ENCODE results near the gene SCUBE3. TPM values are rescaled to one million over a fixed set of nuclear protein-coding genes. Genes with fewer than 3 reads are reported as not detected.

The SCUBE3 gene
- total and polyA plus RNA-seq, 2 of the 8 experiments (the other 6 are each of a cell fraction or from before 2014, with no cell fraction given): 0.80 to 1.0 TPM

GRCh38 chr6:35259948-35260590 lies 46.3 kb downstream of the SCUBE3 start:
- Histone ChIP-seq H3K36me3 (ENCODE audit: control insufficient read depth in 2 of 4, insufficient read depth in 4 of 4, low read length in 3 of 4) (no peaks in the 10 kb centered on the region), H3K23ac (ENCODE audit: insufficient read length) (no peak overlapping the region), H4K5ac (ENCODE audit: insufficient read length, low read depth, low read length) (peak overlapping the region; percentile 76), H3K14ac (ENCODE audit: insufficient read length) (no peak overlapping the region), H2BK15ac (ENCODE audit: low read length) (peak overlapping the region; percentile 92; the same call in 1 of the 2 replicates), H2BK5ac (ENCODE audit: low read depth, low read length) (peak overlapping the region; percentile 97), H3K4me1 (replicated peaks in 1 of 4; ENCODE audit: control insufficient read depth in 3 of 4, insufficient read depth in 4 of 4, low read length in 3 of 4) (peaks cover 0 to 10% (median 0%) of the 10 kb centered on the region in 4 experiments; a peak in 4 of 7 replicates), H2AFZ (ENCODE audit: low read length) (peak overlapping the region; percentile 37), H2BK20ac (ENCODE audit: low read length) (no peak overlapping the region), H3K4ac (replicated peaks; ENCODE audit: insufficient read length, low read depth, low read length) (peak overlapping the region; percentile 84), H3K4me2 (ENCODE audit: insufficient read depth in 1 of 2, low read depth in 2 of 2, low read length in 2 of 2) (peak overlapping the region; percentile 93 to 99), H2BK120ac (replicated peaks; ENCODE audit: low read depth, low read length) (peak overlapping the region; percentile 16), H3K79me1 (ENCODE audit: low read depth, low read length) (no peaks in the 10 kb centered on the region), H3K27me3 (replicated peaks in 1 of 4; ENCODE audit: control insufficient read depth in 3 of 4, extremely low read depth in 1 of 4, insufficient read depth in 3 of 4, low read length in 3 of 4) (no peaks in the 10 kb centered on the region), H2AK5ac (ENCODE audit: low read depth, low read length) (0 out of 2 replicates have a peak overlapping the region, but pooled peaks have one; percentile 49), H4K20me1 (replicated peaks in 1 of 2; ENCODE audit: control insufficient read depth in 1 of 2, insufficient read depth in 2 of 2, low read length in 2 of 2) (no peaks in the 10 kb centered on the region), H3K79me2 (ENCODE audit: control insufficient read depth in 1 of 2, insufficient read depth in 2 of 2, low read length in 2 of 2) (peaks cover 0 to 4% of the 10 kb centered on the region in 2 experiments; a peak in 1 of 4 replicates), H3K4me3 (ENCODE audit: extremely low read depth in 1 of 4, insufficient read depth in 2 of 4, low read depth in 3 of 4, low read length in 4 of 4) (peak overlapping the region; percentile 50 to 78 (median 64)), H3K9ac (replicated peaks in 1 of 4; ENCODE audit: extremely low read depth in 1 of 4, low read depth in 3 of 4, low read length in 3 of 4) (peak overlapping the region; percentile 80 to 93 (median 90)), H3K23me2 (ENCODE audit: low read depth, low read length) (peaks cover 8% of the 10 kb centered on the region), H2BK12ac (ENCODE audit: low read depth, low read length) (peak overlapping the region; percentile 95; the same call in 1 of the 2 replicates), H3K9me3 (ENCODE audit: insufficient read depth in 2 of 2, low read depth in 1 of 2, low read length in 1 of 2) (no peaks in the 10 kb centered on the region), H3K27ac (ENCODE audit: low read depth, low read length) (peak overlapping the region; percentile 92), H3K56ac (replicated peaks; ENCODE audit: insufficient read length, low read depth, low read length) (peak overlapping the region; percentile 75), H4K91ac (replicated peaks; ENCODE audit: insufficient read length, low read length) (peak overlapping the region; percentile 82), H4K8ac (ENCODE audit: extremely low read depth, insufficient read depth, low read length) (peak overlapping the region; percentile 88), H3K18ac (ENCODE audit: extremely low read depth, low read length) (peak overlapping the region; percentile 99)
- DNase-seq (ENCODE audit: low read depth in 1 of 2, low spot score in 2 of 2) (peak; percentile 86 to 91), FAIRE-seq (no peak)
- ChIA-PET CTCF (ENCODE audit: partially characterized antibody) (interaction anchor here (1.2 to 1.8 kb wide), 4 partner anchors 10 to 55 kb away, joined by 3 to 18 read pairs (median 6); no protein-coding TSS in a partner anchor), POLR2A (ENCODE audit: partially characterized antibody) (interaction anchor here (0.9 to 2.4 kb wide), 17 partner anchors 9 to 468 kb away, joined by 3 to 15 read pairs (median 5); partner anchors contain the start of genes BLTP3A, RPL10A and TAF11)
- 5% methylated on average over 10 of the region's 23 CpGs; no CpG with 5 or more reads in 1 of the 2 experiments for WGBS, 2 experiments (ENCODE audit: extremely low coverage in 1 of 2, insufficient coverage in 1 of 2, insufficient read length in 1 of 2, insufficient replicate concordance in 2 of 2, low coverage in 1 of 2, low lambda C conversion rate in 2 of 2, missing lambda C conversion rate in 1 of 2)
- no peak for TF ChIP-seq SP2 (IDR thresholded peaks at IDR 0.05; ENCODE audit: low read length)
- TF ChIP-seq USF2 (IDR thresholded peaks at IDR 0.05; ENCODE audit: low read length): 0 out of 2 replicates have a peak, but pooled peaks have one; percentile 31
- no peak for TF ChIP-seq FOSL1 (IDR thresholded peaks at IDR 0.05; ENCODE audit: insufficient read depth, low read depth, low read length)
- no peak for TF ChIP-seq KDM5A (IDR thresholded peaks at IDR 0.05; ENCODE audit: low read length)
- TF ChIP-seq ZNF274 (IDR thresholded peaks at IDR 0.05; ENCODE audit: borderline replicate concordance, extremely low read depth, low read length): no peak
- peak; percentile 13 for TF ChIP-seq KDM4A (IDR thresholded peaks at IDR 0.05; ENCODE audit: low read depth, low read length, severe bottlenecking)
- TF ChIP-seq TBP (IDR thresholded peaks at IDR 0.05; ENCODE audit: low read depth, low read length): peak; percentile 45
- TF ChIP-seq RNF2 (IDR thresholded peaks at IDR 0.05; ENCODE audit: borderline replicate concordance, low read depth, low read length, missing control alignments, poor library complexity, severe bottlenecking): no peak
- TF ChIP-seq TEAD4 (IDR thresholded peaks at IDR 0.05; ENCODE audit: low read depth, low read length): peak; percentile 53; the same call in 1 of the 2 replicates
- no peak for TF ChIP-seq GTF2F1 (IDR thresholded peaks at IDR 0.05; ENCODE audit: borderline replicate concordance, low read depth, low read length)

Measured in H1 (cell line).